ENCODE measurements around the gene PPP6R3.
A peak's percentile ranks its signal among the peaks of the same experiment; 100 is the strongest.
"Not testable (repeated sequence)": the region's sequence is repeated elsewhere in the genome, so short reads cannot be mapped to it uniquely, and the experiment has no call there.

The PPP6R3 gene

GRCh38 chr11:68447015-68447801, 13.3 kb upstream of the PPP6R3 start:
- peaks cover 36% of the 10 kb centered on the region for H3K36me3 ChIP-seq (ENCODE audit: insufficient read depth, low read length)
- H3K9ac ChIP-seq (ENCODE audit: low read length) = no peak overlapping the region

GRCh38 chr11:68447914-68448313, 12.6 kb upstream of the PPP6R3 start:
- H3K27ac ChIP-seq (ENCODE audit: low read depth, low read length); H3K4me1 ChIP-seq (ENCODE audit: insufficient read depth, low read length); H3K9ac ChIP-seq (ENCODE audit: low read length); H3K9me3 ChIP-seq (ENCODE audit: low read length); H3K4me3 ChIP-seq (ENCODE audit: low read depth in 1 of 2, low read length in 2 of 2); H3K27me3 ChIP-seq (ENCODE audit: control insufficient read depth in 1 of 2, insufficient read depth in 2 of 2, low read length in 2 of 2): not testable (repeated sequence)
- peaks cover 30% of the 10 kb centered on the region for H3K36me3 ChIP-seq (ENCODE audit: insufficient read depth, low read length)

More at GRCh38 chr11:68447015-68447801, 13.3 kb upstream of the PPP6R3 start:
- no peak overlapping the region for H3K27ac ChIP-seq (ENCODE audit: low read depth, low read length)
- H3K9me3 ChIP-seq (ENCODE audit: low read length) = no peaks in the 10 kb centered on the region
- H3K4me3 ChIP-seq (ENCODE audit: low read depth in 1 of 2, low read length in 2 of 2) = no peak overlapping the region
- H3K27me3 ChIP-seq (ENCODE audit: control insufficient read depth in 1 of 2, insufficient read depth in 2 of 2, low read length in 2 of 2) = no peaks in the 10 kb centered on the region
- H3K4me1 ChIP-seq (ENCODE audit: insufficient read depth, low read length) = peaks cover 3% of the 10 kb centered on the region

DNA sequence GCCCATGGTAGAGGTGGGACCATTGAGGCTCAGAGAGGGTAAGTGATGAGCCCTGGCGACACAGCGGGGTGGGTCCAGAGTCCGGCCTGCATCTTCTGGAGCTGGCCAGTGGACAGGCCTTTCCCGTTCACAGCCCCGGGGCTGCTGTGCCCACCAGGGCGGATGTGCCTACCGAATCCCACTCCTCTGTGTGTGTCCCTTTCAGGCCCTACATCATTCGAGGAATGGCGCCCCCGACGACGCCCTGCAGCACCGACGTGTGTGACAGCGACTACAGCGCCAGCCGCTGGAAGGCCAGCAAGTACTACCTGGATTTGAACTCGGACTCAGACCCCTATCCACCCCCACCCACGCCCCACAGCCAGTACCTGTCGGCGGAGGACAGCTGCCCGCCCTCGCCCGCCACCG, 11.9 kb upstream of the PPP6R3 start:
- H3K9me3 ChIP-seq (ENCODE audit: low read length) = no peaks in the 10 kb centered on the region
- H3K27ac ChIP-seq (ENCODE audit: low read depth, low read length) = no peak overlapping the region
- no peak overlapping the region for H3K9ac ChIP-seq (ENCODE audit: low read length)
- H3K27me3 ChIP-seq (ENCODE audit: control insufficient read depth in 1 of 2, insufficient read depth in 2 of 2, low read length in 2 of 2) = no peaks in the 10 kb centered on the region
- no peak overlapping the region for H3K4me3 ChIP-seq (ENCODE audit: low read depth in 1 of 2, low read length in 2 of 2)
- peaks cover 3% of the 10 kb centered on the region for H3K4me1 ChIP-seq (ENCODE audit: insufficient read depth, low read length)
- H3K36me3 ChIP-seq (ENCODE audit: insufficient read depth, low read length) = peaks cover 30% of the 10 kb centered on the region

DNA sequence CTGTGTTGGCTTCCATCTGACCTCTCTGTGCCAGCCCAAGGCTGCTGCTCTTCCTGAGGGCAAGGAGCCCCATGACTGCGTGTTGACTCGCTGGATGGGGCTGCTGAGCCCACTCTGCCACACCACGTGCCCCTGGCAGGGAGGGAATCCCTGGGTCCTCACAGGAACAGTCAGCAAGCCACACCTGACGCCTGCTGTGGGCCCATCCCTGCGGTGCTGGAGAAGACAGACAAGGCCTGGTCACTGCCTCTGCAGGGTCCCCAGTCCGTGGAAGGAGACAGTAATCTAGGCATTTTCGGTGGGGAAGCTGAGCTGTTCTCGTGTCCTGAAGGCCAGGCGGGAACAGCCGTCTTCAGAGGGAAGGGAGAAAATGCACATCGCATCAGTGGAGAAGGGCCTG, 10.6 kb upstream of the PPP6R3 start:
- peaks cover 30% of the 10 kb centered on the region for H3K36me3 ChIP-seq (ENCODE audit: insufficient read depth, low read length)
- H3K9me3 ChIP-seq (ENCODE audit: low read length) = no peaks in the 10 kb centered on the region

DNA sequence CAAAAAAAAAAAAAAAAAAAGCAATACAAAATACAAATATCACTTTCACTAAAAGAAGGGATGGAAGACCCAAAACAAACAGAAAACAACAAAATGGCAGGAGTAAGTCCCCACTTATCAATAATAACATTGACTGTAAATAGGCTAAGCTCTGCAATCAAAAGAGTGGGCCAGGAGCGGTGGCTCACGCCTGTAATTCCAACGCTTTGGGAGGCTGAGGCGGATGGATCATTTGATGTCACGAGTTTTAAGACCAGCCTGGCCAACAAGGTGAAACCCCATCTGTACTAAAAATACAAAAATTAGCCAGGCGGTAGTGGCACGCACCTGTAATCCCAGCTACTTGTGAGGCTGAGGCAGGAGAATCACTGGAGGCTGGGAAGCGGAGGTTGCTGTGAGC, 9.8 kb upstream of the PPP6R3 start:
- Histone ChIP-seq H3K27ac (ENCODE audit: low read depth, low read length) (no peak overlapping the region), H3K9me3 (ENCODE audit: low read length) (no peaks in the 10 kb centered on the region), H3K4me3 (ENCODE audit: low read depth in 1 of 2, low read length in 2 of 2) (no peak overlapping the region), H3K4me1 (ENCODE audit: insufficient read depth, low read length) (peaks cover 3% of the 10 kb centered on the region), H3K27me3 (ENCODE audit: control insufficient read depth in 1 of 2, insufficient read depth in 2 of 2, low read length in 2 of 2) (no peaks in the 10 kb centered on the region), H3K36me3 (ENCODE audit: insufficient read depth, low read length) (peaks cover 26% of the 10 kb centered on the region), H3K9ac (ENCODE audit: low read length) (no peak overlapping the region)

More for the DNA sequence above, 10.6 kb upstream of the PPP6R3 start:
- Histone ChIP-seq H3K27ac (ENCODE audit: low read depth, low read length) (no peak overlapping the region), H3K4me1 (ENCODE audit: insufficient read depth, low read length) (peaks cover 3% of the 10 kb centered on the region), H3K4me3 (ENCODE audit: low read depth in 1 of 2, low read length in 2 of 2) (no peak overlapping the region), H3K9ac (ENCODE audit: low read length) (no peak overlapping the region), H3K27me3 (ENCODE audit: control insufficient read depth in 1 of 2, insufficient read depth in 2 of 2, low read length in 2 of 2) (no peaks in the 10 kb centered on the region)

- H3K4me3 ChIP-seq (ENCODE audit: low read depth in 1 of 2, low read length in 2 of 2) = no peak overlapping the region
- no peak overlapping the region for H3K9ac ChIP-seq (ENCODE audit: low read length)
- H3K27ac ChIP-seq (ENCODE audit: low read depth, low read length) = no peak overlapping the region
- H3K4me1 ChIP-seq (ENCODE audit: insufficient read depth, low read length) = no peaks in the 10 kb centered on the region
- peaks cover 3% of the 10 kb centered on the region for H3K36me3 ChIP-seq (ENCODE audit: insufficient read depth, low read length)
- H3K27me3 ChIP-seq (ENCODE audit: control insufficient read depth in 1 of 2, insufficient read depth in 2 of 2, low read length in 2 of 2) = no peaks in the 10 kb centered on the region
- H3K9me3 ChIP-seq (ENCODE audit: low read length) = no peaks in the 10 kb centered on the region
Measured at GRCh38 chr11:68454767-68455166, 5.8 kb upstream of the PPP6R3 start.

GRCh38 chr11:68455485-68455884, 5.1 kb upstream of the PPP6R3 start:
- H3K27ac ChIP-seq (ENCODE audit: low read depth, low read length) = no peak overlapping the region

GRCh38 chr11:68457216-68457897, 3.2 kb upstream of the PPP6R3 start:
- Histone ChIP-seq H3K4me1 (ENCODE audit: insufficient read depth, low read length) (peaks cover 7% of the 10 kb centered on the region), H3K27ac (ENCODE audit: low read depth, low read length) (no peak overlapping the region), H3K9me3 (ENCODE audit: low read length) (no peaks in the 10 kb centered on the region), H3K27me3 (ENCODE audit: control insufficient read depth in 1 of 2, insufficient read depth in 2 of 2, low read length in 2 of 2) (no peaks in the 10 kb centered on the region), H3K4me3 (ENCODE audit: low read depth in 1 of 2, low read length in 2 of 2) (no peak overlapping the region), H3K9ac (ENCODE audit: low read length) (no peak overlapping the region), H3K36me3 (ENCODE audit: insufficient read depth, low read length) (no peaks in the 10 kb centered on the region)

More at GRCh38 chr11:68455485-68455884, 5.1 kb upstream of the PPP6R3 start:
- Histone ChIP-seq H3K27me3 (ENCODE audit: control insufficient read depth in 1 of 2, insufficient read depth in 2 of 2, low read length in 2 of 2) (no peaks in the 10 kb centered on the region), H3K4me1 (ENCODE audit: insufficient read depth, low read length) (no peaks in the 10 kb centered on the region), H3K9me3 (ENCODE audit: low read length) (no peaks in the 10 kb centered on the region), H3K9ac (ENCODE audit: low read length) (no peak overlapping the region), H3K4me3 (ENCODE audit: low read depth in 1 of 2, low read length in 2 of 2) (no peak overlapping the region), H3K36me3 (ENCODE audit: insufficient read depth, low read length) (no peaks in the 10 kb centered on the region)

GRCh38 chr11:68457898-68458249, 2.7 kb upstream of the PPP6R3 start:
- Histone ChIP-seq H3K9ac (ENCODE audit: low read length) (no peak overlapping the region), H3K27me3 (ENCODE audit: control insufficient read depth in 1 of 2, insufficient read depth in 2 of 2, low read length in 2 of 2) (no peaks in the 10 kb centered on the region), H3K4me1 (ENCODE audit: insufficient read depth, low read length) (peaks cover 13% of the 10 kb centered on the region), H3K27ac (ENCODE audit: low read depth, low read length) (no peak overlapping the region), H3K4me3 (ENCODE audit: low read depth in 1 of 2, low read length in 2 of 2) (no peak overlapping the region), H3K9me3 (ENCODE audit: low read length) (no peaks in the 10 kb centered on the region), H3K36me3 (ENCODE audit: insufficient read depth, low read length) (no peaks in the 10 kb centered on the region)

- H3K27me3 ChIP-seq (ENCODE audit: control insufficient read depth in 1 of 2, insufficient read depth in 2 of 2, low read length in 2 of 2); H3K9me3 ChIP-seq (ENCODE audit: low read length); H3K9ac ChIP-seq (ENCODE audit: low read length); H3K4me3 ChIP-seq (ENCODE audit: low read depth in 1 of 2, low read length in 2 of 2); H3K36me3 ChIP-seq (ENCODE audit: insufficient read depth, low read length); H3K27ac ChIP-seq (ENCODE audit: low read depth, low read length): not testable (repeated sequence)
- H3K4me1 ChIP-seq (ENCODE audit: insufficient read depth, low read length) = peaks cover 15% of the 10 kb centered on the region
Measured at GRCh38 chr11:68458340-68458739, 2.2 kb upstream of the PPP6R3 start.

GRCh38 chr11:68459886-68460740, 439 bp upstream of the PPP6R3 start:
- Histone ChIP-seq H3K4me3 (ENCODE audit: low read depth in 1 of 2, low read length in 2 of 2) (peak overlapping the region; percentile 54 to 76), H3K36me3 (ENCODE audit: insufficient read depth, low read length) (no peaks in the 10 kb centered on the region), H3K4me1 (ENCODE audit: insufficient read depth, low read length) (peaks cover 26% of the 10 kb centered on the region), H3K9me3 (ENCODE audit: low read length) (no peaks in the 10 kb centered on the region), H3K27ac (ENCODE audit: low read depth, low read length) (peak overlapping the region; percentile 93), H3K27me3 (ENCODE audit: control insufficient read depth in 1 of 2, insufficient read depth in 2 of 2, low read length in 2 of 2) (no peaks in the 10 kb centered on the region), H3K9ac (ENCODE audit: low read length) (peak overlapping the region; percentile 41)
